ENCODE data around the gene PPP1R3E.
A peak's percentile ranks its signal among the peaks of the same experiment; 100 is the strongest.

The PPP1R3E gene

DNA sequence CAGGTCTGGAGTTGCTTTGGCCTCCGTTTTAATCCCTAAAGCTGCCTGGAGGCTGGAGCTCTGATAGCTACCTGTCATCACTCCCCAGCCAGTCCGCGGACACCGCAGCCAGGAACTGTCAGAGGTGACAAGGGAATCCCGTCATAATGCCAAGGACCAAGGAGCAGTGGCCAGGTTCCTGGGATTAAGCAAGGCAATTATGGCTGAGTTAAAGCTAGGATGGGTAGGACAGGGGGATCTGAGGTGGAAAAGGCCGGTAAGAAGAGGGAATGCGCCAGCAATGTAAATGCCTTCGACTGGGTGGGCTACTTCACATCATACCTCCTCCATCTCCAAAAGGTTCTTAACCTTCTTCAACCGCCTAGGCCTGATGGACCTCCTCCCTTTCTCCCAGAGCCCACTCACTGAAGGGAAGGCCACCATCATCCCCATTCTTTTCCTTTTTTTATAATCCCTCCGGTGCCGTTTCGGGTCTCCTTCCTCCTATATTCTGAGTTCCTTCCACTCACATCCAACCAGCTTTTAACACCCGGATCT lies 1.9 kb downstream of the PPP1R3E start:
- H3K4me3 ChIP-seq: peak overlapping the region; percentile 92
- no peak for DNase-seq (ENCODE audit: low spot score)
- H3K27ac ChIP-seq: peak overlapping the region; percentile 97 to 100
- TF ChIP-seq, protein P1, sequence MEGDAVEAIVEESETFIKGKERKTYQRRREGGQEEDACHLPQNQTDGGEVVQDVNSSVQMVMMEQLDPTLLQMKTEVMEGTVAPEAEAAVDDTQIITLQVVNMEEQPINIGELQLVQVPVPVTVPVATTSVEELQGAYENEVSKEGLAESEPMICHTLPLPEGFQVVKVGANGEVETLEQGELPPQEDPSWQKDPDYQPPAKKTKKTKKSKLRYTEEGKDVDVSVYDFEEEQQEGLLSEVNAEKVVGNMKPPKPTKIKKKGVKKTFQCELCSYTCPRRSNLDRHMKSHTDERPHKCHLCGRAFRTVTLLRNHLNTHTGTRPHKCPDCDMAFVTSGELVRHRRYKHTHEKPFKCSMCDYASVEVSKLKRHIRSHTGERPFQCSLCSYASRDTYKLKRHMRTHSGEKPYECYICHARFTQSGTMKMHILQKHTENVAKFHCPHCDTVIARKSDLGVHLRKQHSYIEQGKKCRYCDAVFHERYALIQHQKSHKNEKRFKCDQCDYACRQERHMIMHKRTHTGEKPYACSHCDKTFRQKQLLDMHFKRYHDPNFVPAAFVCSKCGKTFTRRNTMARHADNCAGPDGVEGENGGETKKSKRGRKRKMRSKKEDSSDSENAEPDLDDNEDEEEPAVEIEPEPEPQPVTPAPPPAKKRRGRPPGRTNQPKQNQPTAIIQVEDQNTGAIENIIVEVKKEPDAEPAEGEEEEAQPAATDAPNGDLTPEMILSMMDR (IDR thresholded peaks at IDR 0.05): no peak

DNA sequence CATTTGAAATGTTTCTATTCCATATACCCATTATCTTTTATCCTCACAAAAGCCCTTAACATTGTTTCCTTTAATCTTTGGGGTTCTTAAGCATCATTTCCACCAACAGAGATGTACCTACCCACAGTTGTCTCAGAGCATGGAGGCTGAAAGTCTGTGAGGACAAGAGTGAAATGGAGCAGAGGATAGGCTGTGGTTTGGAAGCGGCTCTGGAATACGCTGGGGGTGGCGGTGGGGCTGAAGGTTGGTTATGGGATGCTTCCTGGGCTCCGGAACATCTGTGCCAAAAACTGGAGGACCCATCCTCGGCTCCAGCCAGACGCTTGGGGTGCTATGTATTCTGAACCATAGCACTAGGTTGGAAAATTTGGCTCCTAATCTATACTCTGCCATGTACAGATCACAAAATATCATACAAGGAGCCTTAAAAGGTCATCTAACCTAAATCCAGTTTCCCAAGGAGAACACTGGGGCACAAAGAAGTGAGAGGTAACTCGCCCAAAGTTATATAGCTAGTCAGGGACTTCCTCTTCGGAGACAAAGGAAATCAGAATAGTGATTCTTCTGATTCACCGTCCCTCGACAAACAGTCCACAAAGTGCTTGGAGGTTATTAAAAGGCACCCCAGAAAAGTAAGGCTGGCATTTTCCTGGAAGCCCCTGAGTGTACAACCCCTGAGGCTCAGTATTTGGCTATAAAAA lies 2.5 kb downstream of the PPP1R3E start:
- Histone ChIP-seq H3K27ac (peak overlapping the region; percentile 97 to 100), H3K4me3 (peak overlapping the region; percentile 92)
- TF ChIP-seq, protein P1 (IDR thresholded peaks at IDR 0.05): no peak
- DNase-seq (ENCODE audit: low spot score): no peak

- TF ChIP-seq, protein P1 (IDR thresholded peaks at IDR 0.05): no peak
- Histone ChIP-seq H3K27ac (peak overlapping the region in 1 of 2 donors; percentile 69), H3K4me3 (no peak overlapping the region)
- no peak for DNase-seq (ENCODE audit: low spot score)
These were observed 3.3 kb downstream of the PPP1R3E start for GRCh38 chr14:23299211-23299957.

GRCh38 chr14:23297611-23298277 lies 4.9 kb downstream of the PPP1R3E start:
- H3K4me3 ChIP-seq: no peak overlapping the region
- TF ChIP-seq, protein P1 (IDR thresholded peaks at IDR 0.05): no peak
- DNase-seq (ENCODE audit: low spot score): no peak
- H3K27ac ChIP-seq: peak overlapping the region in 1 of 2 donors; percentile 35

DNA sequence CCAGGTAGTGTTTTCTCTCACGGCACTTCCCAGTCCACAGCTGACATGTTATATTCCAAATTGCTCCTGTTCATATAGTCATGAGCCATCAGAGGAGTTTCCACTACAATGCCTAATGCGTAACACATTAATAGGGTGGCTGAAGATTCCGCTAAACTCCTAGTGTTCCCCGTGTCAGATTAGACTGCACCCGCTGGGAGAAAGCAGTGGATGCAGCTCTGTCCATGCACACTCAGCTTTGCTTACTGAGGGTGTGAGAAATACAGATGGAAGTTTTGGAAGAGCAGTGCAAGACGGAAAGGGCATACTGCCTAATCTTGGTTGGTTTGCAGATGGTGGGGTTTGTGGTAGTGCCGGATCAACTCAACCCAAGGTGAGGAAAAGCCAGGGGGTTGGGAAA lies 5.6 kb downstream of the PPP1R3E start:
- H3K27ac ChIP-seq: no peak overlapping the region

GRCh38 chr14:23296012-23296777 lies 6.5 kb downstream of the PPP1R3E start:
- TF ChIP-seq, protein P1 (IDR thresholded peaks at IDR 0.05): no peak
- H3K27ac ChIP-seq: no peak overlapping the region
- H3K4me3 ChIP-seq: no peak overlapping the region
- no peak for DNase-seq (ENCODE audit: low spot score)

More for the DNA sequence above, 5.6 kb downstream of the PPP1R3E start:
- TF ChIP-seq, protein P1 (IDR thresholded peaks at IDR 0.05): no peak
- no peak for DNase-seq (ENCODE audit: low spot score)
- H3K4me3 ChIP-seq: no peak overlapping the region

Measured in coronary artery (tissue), 2 donors.